Neural cell (in vitro differentiated cells): ENCODE data around the gene TXNDC15.
"Not testable (repeated sequence)": the region's sequence is repeated elsewhere in the genome, so short reads cannot be mapped to it uniquely, and the experiment has no call there.

Source experiments
- CTCF ChIP-seq: fragments of 450-650 bp; IDR thresholded peaks from 2 replicates; pipeline ENCODE4 v1.5.1; 2014; ENCODE audit warnings: antibody characterized with exemption, mild to moderate bottlenecking, moderate library complexity; ENCODE audit not compliant: poor library complexity, severe bottlenecking
- MXI1 ChIP-seq: fragments of 450-650 bp; conservative IDR thresholded peaks from 2 replicates; pipeline ENCODE4 v1.6.1; 2014; ENCODE audit warnings: antibody characterized with exemption, mild to moderate bottlenecking; ENCODE audit not compliant: poor library complexity, severe bottlenecking
- RAD21 ChIP-seq: fragments of 450-650 bp; conservative IDR thresholded peaks from 2 replicates; pipeline ENCODE4 v1.6.1; 2014; ENCODE audit warnings: antibody characterized with exemption, mild to moderate bottlenecking, moderate library complexity
- REST ChIP-seq: IDR thresholded peaks from 2 replicates; pipeline ENCODE4 v1.6.1; 2012; ENCODE audit warnings: borderline replicate concordance
- TAF1 ChIP-seq: IDR thresholded peaks from 2 replicates; pipeline ENCODE4 v1.6.1; 2012; ENCODE audit warnings: low read depth

GRCh38 chr5:134849434-134849933 is 24.7 kb upstream of the TXNDC15 start:
- not testable (repeated sequence) for TF ChIP-seq CTCF, TAF1, REST, MXI1, RAD21
